IPS DF 4.7 (cell line): ENCODE measurements around the gene NRAS.
"Not testable (repeated sequence)": the region's sequence is repeated elsewhere in the genome, so short reads cannot be mapped to it uniquely, and the experiment has no call there.

Experiments
- DNase-seq: peaks from one replicate; pipeline ENCODE4 v3.0.0-alpha.2; 2013; ENCODE audit warnings: low spot score; ENCODE audit errors: extremely low read depth

NRAS gene

DNA sequence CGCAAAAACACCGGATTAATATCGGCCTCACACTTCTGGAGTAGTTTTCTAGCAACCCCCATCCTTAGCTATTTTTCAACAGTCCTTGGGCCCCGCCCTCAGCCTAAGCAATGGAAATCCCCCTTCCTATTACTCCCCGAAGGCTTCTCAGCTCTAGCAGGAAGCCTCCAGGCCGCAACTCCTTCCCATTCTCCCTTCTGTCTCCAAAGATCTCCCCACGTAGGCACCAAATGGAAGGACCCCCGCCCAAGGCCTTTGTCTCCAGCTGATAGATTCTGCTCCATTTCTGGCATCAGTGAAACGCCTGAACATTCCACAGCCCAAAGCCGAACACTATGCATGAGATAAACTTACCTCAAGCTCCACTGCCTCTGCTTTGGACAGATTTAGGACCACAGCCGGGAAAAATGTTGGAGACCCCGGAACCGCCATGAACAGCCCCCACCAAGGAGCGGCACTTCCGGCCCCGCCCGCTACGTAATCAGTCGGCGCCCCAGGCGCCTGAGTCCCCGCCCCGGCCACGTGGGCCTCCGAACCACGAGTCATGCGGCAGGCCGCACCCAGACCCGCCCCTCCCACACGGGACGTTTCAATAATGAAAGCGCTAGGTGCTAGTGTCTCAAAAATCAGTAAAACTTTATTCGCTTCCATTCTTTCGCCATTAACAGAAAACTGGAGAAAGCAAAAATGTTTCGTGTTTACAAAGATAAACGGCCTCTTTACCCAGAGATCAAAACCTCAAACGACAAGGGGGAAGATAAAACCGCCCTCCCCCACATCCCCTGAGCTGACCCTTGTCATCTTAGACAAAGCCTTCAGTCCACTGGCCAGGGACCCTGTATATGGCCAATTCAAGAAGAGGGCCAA lies at the start of gene NRAS:
Gene NRAS (minus strand): TSS at position 468 of the 867 bp plus-strand sequence. CDS start 611 bp downstream, outside the sequence.
- DNase-seq: peak; percentile 44

DNA sequence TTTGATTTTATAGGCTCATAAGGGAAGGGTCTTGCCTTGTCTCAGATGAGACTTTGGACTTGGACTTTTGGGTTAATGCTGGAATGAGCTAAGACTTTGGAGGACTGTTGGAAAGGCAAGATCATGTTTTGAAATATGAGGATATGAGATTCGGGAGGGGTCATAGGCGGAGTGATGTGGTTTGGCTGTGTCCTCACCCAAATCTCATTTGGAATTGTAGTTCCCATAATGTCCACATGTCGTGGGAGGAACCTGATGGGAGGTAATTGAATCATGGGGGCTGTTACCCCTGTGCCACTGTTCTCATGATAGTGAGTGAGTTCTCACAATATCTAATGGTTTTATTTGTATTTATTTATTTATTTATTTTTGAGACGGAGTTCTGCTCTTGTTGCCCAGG lies 48.1 kb upstream of the NRAS start:
- no peak for DNase-seq

DNA sequence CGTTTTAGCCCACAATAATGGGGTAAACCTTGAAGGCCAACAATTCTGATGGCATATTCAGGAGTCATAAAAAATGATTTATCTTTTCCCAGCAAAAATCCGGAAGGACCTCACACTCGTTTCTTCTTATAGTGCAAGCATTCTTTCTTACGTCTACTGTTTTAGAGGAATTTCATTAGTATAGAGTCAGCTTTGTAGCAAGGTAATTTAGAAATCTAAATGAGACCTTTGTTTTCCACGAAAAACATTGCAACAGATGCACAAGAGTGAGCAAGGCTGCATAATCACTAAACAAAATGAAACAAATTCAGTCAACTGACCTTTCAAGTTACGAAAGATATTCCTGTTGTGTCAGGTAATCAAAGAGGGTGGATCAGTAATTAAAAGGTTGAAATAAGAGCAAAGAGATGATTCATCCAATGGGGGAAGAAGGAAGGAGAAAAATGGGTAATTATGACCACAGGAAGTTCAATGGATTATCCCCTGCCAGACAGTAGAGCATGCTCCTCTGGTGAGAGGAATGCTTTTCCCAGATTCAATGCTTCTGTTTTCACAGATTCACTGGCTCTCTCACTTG lies 41.8 kb upstream of the NRAS start:
- no peak for DNase-seq

- DNase-seq: peak; percentile 98
These were observed 41.1 kb upstream of the NRAS start, which contains the start of gene CSDE1 for GRCh38 chr1:114757455-114758255. Gene CSDE1, minus strand, starts transcription at chr1:114757984. Its CDS starts 18,094 bp downstream, at chr1:114739890.

DNA sequence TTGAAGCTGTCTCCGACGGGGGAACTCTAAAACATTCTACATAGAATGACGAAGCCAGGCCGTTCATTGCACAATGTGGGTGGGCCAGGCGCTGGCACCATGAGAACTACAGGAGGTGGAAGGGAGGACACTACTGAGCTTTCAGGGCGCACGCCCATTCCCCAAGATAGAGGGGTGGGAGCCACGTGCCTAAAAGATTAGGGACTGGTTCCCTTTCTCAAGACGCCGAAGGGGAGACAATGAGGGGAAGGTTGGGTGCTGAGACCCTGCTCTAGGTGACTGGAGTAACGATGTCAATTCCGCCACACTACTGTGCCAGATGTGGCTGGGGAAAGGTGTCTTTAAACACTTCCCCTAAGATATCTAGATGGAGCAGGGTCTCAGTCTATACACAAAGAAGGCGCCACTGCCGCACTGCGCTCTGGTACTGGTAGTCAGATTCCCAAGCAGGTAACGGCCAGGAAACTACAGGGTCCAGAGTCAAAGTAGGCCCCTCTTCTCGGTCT lies 40.4 kb upstream of the NRAS start:
- no peak for DNase-seq

DNA sequence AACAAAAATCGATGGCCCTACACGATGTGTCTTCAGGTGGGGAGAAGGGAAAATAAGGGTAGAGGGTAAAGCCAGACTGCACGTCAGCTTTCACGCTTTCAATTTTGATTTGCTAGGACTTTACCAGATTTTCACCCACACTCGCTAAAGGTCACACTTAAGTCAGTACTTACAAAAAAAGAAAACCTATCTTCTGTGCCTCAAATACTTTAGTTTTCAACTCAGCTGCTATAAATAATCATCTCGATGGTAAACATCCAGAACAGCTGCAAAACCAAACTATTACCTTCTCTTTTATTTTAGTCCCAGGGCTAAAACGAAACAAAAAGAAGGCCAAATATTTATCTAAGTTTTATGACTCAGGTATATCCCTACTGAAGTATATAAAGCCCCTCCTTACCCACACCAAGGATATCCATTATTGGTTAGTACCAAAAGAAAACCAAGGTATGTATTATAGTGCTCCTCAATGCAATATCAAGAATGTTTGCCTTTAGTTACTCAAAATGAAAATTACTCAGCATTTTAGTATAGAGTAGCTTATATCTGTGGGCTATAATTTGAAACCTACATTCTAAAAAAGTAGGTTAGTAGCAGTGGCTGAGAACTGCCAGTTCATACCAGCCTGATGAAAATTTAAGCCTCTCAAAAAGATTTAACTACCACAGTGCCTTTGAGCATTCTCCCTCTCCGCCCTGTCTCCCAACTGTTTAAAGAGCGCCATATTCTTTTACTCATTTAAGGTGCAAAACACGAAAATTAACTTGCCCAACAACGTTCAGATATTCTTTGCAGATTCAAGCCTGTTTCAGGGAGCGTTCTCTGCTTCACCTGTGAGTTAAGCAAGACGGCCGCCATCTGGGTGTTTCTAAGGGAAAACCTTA lies 39.7 kb upstream of the NRAS start:
- no peak for DNase-seq

DNA sequence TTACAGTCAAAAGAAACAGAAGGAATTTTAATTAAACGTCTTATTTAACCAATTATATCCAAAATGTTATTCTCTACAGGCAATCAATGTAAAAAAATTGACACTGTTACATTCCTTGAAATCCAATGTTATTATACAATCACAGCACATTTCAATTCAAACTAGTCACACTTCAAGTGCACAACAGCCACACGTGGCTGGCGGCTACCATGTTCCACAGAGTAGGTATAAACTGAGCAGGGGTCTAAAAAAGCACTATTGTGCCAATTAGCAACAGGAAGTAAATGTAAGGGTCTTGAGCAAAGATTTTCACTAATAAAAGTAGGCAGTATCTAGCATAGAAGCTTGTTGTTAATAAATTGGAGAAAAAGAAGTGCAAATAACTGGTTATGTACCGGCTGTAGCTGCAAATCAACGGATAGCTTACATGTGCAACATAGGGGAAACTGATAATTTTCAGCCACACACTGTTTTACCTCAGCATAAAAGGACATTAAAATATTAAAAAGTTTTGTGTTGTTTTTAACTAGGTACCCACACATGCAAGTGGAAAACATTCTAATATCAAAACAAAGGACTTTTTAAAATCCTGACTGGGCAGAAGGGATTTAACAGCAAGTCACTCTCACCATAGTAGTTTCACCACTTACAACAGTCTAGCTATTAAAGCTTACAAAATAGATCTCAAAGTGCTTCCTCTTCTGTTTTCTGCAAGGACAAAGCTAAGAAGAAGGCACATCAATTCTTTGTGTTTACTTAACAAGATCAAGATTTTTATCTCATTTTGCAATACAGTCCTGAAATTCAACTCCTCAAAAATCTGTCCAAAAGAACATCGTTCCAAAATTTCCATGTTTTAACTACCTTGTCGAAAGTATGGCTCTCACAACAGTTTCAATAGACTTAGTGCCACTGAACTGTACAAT lies 38.7 kb upstream of the NRAS start:
- no peak for DNase-seq

GRCh38 chr1:114753702-114754101 lies 37.1 kb upstream of the NRAS start:
- not testable (repeated sequence) for DNase-seq

DNA sequence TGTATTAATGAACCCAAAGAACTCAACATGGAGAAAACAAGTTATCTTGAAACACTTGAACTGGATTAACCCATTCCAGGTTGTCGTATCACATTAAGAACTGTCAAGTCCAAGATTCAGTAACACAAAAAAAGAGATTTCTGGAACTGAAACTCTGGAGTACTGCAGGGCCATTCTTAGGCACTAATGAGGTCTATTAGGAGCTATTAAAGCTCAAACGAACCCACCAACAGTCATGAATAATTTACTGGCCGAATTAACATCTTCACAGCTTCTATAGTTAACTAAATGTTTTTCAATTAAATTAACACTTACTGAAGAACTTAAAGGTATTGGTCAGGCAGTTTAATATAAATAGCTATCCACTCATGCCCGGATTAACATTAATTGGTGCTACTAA lies 36.6 kb upstream of the NRAS start:
- DNase-seq: no peak

DNA sequence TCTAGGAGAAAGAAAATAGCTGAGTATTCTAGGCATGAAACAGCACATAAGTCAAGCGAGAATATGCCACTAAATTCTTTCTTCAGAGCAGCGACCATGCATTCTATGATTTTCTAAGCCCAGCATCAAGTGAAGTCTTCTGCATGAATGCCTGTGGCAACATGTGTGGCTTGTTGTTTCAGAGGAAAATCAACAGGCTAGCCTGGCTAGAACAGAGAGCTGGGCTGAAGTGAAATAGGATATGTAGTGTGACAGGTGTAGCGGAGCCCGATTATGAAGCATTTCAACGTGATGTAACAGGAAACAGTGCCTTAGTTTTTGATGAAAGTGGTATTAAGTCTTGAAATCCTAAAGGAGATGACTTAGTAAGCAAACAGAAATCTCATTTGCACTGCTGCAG lies 34.2 kb upstream of the NRAS start:
- no peak for DNase-seq

GRCh38 chr1:114749835-114750234 lies 33.3 kb upstream of the NRAS start:
- no peak for DNase-seq

DNA sequence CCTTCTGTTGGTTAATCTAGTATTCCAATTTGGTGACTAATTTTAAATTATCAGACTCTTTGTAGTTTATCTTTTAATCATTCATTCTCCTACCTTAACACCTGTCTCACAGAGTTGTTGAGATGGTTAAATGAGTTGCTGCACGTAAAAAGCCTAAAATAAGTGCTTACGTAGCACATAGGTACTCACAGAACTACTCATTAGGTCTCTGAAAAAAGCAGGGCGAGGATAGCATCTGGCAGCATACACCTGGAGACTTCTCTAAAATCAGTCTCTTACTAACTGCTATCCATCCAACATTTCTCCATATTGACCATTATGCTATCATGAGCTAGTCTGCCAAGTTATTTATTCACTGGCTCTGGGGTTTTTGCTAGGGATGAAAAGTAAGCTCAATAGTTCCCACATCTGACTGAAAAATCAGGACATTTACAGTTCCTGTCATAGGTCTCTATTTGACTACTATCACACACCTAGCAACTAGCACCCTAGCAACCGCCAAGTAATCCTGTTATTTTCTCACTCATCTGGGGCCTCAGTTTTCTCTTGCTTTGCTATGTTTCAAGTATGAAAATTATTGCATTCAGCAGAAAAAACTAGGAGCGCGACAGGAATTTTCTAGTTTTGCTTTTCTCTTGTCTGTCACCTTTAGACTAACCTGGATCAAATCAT lies 30.0 kb upstream of the NRAS start:
- DNase-seq: no peak

GRCh38 chr1:114745291-114745690 lies 28.7 kb upstream of the NRAS start:
- DNase-seq: no peak

- no peak for DNase-seq
These were observed 25.6 kb upstream of the NRAS start for GRCh38 chr1:114741963-114742746.

DNA sequence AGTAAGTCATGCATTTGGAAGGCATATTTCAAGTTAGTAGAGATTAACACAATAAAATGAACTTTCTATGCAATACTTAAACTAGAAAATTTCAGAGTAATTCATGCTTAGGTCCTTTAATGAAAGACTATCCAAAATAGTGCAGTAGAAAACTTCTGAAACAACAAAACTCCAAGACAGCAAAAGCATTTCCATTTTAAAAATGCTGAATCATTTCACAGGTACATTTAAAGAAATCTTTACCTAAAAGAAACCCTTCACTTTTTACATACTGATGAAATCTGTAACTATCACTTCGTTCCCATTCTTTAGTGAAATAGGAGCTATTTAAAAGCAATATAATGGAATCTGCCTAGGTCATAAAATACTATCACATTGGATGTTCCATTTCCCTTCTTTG lies 23.8 kb upstream of the NRAS start:
- no peak for DNase-seq

DNA sequence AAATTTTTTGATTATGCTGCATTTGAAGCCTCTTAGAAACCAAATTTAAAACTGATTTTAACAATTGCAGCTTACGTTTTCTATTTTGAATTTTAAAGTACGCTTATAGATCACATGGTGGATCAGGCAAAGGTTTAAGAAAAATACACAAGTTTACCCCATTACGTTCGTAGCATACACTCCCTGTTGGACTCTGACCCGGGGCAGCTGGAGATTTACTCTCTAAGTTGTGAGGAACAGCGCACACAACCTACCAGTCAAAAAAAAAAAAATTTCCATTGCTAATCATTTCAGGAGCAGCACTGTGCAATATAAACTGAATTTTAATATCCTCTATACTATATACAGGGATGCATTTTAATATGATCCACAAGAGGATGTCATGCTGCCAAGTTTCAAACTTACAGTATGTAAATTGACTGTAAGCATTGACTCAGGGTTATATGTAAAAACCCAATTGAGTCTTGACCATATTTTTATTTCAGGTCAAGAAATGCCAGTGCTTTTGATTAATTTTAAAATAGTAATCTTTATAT lies 20.8 kb upstream of the NRAS start:
- DNase-seq: no peak

DNA sequence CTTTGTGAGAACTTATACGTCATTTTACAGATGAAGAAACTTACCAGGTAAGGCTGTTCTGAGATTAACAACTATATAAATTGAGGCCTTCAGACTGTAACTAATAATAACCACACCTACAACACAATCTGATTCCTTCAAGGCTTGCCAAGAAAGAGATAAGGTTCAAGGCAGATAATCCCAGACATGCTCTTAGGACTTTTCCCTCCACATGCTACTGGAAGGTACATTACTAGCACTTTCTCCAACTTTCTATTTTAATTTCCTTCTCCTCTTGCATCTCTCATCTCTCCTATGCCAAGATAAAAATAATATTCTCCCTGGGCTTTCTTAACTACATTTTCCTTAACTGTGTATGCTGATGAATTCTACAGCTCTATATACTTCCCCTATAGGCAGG lies 18.9 kb upstream of the NRAS start:
- DNase-seq: no peak

GRCh38 chr1:114729782-114730181 lies 13.2 kb upstream of the NRAS start:
- DNase-seq: no peak
